Stimulated activated CD4-positive, alpha-beta T cell treated with anti-CD3 and anti-CD28 coated beads, Interleukin-4, amount 100 ng/mL, for 48 hours (primary cell): Measurements from ENCODE around the gene RETREG2.
A peak's percentile ranks its signal among the peaks of the same experiment; 100 is the strongest.

ENCODE experiments used
- DNase-seq, 2 donors: peaks; one replicate each; pipeline ENCODE4 v3.0.0-alpha.2; 2020; ENCODE audit warnings: low read depth in 2 of 2

The RETREG2 gene

GRCh38 chr2:219169930-219170654, 8.0 kb upstream of the RETREG2 start, which contains the start of gene SLC23A3:
TSS of gene SLC23A3 (minus strand) at chr2:219170029. CDS start at chr2:219169984, 45 bp downstream.
- DNase-seq: no peak

DNA sequence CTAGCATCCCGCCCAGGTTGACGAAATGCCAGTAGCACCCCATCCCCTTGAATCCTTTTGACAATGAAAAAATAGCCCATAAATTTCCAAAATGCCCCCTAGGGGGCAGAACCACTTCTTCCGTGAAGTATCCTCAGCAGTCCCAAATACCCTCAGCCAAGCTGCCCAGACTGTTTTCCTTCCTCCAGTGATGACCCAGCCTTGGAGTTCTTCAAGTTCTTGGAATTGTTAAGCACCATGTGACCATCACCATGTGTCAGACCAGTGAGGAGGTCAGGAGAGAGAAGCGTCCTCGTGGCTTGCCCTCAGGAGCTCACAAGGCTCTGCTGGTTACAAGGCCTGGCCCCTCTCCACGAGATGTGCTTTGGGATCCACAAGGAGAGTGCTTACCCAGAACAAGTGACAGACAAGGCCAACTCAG, 6.8 kb upstream of the RETREG2 start:
- no peak for DNase-seq

GRCh38 chr2:219172231-219173154, 5.6 kb upstream of the RETREG2 start:
- DNase-seq: no peak

DNA sequence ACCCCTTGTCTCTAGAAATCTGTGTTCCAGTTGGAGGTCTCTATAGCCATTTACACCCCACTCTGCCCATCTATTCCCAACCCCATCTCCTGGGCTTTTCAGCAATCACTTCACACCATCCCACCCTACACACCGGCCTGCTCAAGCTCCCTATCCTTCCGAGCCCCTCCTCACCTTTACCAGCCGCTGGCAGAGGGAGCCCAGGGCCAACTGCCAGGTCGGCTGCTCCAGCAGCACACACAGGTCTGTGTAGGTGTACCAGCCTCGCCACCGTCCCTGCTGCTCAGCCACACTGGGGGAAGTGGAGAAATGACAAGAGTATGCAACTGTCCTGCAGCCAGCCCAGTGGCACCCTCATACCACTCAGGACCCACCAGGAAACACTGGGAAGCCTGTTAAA, 4.9 kb upstream of the RETREG2 start:
- no peak for DNase-seq

DNA sequence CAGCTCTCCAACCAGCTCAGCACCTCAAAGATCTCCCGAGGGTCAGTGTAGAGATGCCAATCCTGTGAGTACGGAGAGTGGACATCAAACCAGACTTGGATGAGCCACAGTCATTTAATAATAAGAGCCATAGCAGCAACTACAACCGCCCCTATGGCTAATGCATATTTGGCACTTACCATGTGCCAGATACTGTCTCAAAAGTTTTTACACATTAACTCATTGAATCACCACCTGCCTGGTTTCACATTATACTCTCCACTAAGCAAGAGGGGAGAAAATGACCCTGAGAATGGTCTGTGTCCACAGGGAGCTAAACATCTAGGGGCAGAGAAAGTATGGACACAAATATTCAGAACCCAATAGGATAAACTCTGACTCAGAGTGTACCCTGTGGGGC, 3.9 kb upstream of the RETREG2 start:
- no peak for DNase-seq

DNA sequence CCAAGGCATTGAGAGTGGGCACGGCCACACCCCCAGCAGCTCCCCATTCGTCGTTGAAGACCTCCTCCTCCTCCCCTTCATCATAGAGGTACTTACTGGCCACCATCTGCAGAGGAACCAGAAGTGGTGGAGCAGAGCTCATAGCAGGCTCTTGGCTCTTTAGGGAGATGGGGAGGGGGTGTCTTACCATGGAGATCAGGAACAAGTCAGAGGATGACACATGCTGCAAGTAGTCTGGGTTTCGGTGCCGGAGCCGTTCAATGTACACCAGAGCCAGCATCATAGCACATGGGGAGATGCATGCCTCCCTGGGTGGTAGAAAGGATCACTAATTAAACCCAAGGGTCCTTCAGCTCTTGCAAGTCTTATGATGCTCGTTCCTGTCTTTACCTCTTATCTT, 3.3 kb upstream of the RETREG2 start:
- no peak for DNase-seq

GRCh38 chr2:219175486-219175885, 2.6 kb upstream of the RETREG2 start:
- no peak for DNase-seq

DNA sequence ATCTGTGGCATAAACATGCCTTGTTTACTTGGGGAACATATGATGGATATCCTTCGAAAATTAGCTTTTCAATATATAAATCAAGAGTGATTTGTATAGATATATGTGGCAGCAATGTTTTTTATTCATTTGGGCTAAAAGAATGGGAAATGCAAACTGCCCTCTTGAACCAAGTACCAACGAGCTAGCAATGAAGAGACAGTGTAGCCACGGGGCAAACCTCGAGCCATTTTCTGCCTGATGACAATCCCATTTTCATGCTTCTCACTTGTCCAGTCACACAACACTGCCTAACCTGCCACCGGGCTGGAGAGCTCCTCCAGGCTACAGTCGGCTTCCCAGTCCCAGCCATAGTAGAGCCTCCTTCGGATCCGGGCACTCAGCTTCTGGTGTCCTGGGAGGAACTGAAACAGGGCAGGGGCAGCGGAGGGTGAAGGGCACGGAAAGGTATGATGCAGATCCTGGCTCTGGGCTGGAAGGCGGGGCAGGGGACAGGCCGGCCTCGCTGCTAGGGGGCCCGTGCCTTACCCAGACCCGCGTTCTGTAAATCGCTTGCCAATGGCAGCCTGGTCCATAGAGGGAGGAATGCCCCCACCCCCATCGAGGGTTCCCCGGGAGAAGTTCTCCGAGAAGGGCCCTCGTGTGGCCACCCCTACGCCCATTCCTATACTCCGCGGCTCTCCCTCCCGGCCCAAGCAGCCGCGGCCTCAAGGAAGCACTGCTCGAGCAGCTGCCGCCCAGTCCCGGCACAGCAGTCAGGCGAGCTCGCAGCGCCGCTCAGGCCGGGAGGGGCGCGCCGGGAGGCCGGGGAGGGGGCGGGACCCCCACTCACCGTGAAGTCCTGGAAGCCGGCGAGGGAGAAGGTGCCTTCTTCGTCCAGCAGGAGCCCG, 1.9 kb upstream of the RETREG2 start:
- DNase-seq: no peak

DNA sequence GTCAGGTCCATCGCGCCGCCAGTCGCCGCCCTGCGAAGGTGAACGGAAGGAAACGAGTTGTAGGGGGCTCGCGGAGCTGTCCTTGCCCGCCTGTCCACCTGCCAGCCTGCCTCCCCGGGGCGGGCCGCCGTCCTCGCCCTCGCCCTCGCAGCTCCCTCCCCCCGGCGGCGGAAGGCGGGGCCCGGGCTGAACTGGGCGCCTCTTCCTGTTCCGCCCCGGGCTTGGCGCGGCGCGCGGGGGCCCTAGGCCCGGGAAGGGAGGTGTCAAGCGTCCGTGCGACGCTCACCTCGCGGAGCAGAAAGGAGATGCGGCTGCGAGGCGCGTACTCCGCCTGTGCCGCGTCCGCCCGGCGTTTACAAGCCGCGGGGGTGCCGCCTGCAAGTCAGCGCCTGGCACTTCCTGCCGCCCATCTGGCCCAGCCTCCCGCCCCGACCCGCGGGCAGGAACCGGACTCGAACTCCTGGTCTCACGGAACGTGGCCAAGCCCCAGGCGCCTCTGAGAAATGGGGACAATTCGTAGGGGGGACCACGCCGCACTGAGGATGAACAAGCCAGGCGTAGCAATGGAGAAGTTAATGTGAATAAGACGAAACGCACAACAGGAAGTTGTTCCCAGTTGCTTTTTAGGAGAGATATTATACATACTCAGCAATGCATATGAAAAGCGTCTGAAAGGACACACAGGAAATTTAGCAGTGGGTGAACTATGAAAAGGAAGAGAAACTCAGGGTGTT, 1.1 kb upstream of the RETREG2 start, which contains the start of gene CNPPD1:
Gene CNPPD1 (minus strand): TSS at position 108 of the 734 bp plus-strand sequence. CDS start 97 bp downstream, at position 11.
- DNase-seq: peak; percentile 84 to 85

DNA sequence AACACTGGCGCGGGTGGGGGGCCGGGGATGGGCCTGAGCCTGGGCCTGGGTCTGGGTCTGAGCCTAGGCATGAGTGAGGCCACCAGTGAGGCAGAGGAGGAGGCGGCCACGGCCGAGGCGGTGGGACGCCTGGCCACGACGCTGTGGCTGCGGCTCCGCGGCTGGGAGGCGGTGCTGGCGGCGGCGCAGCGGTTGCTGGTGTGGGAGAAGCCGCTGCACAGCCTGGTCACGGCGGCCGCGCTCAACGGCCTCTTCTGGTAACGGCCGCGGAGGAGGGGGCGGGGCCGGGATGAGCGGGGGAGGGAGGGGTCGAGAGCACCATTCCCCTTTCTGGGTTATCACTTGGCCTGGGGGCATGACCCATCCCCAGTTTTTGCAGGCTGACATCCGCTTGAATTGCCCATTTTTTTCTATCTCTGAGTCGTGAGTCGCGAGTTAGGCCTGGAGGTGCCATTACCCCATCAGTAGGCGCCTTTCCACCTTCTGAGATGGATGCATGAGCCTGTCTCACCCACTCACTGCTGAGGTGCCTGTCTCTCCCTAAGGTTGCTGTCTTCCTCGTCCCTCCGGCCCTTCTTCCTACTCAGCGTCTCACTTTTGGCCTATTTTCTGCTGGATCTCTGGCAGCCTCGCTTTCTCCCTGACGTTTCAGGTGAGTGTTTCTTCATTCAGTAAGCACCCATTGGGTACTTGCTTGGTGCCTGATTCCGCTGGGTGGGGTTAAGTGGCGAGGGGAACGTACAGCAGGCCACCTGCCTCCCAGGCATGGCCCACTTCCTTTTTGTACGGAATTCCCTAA, 501 bp downstream of the RETREG2 start:
- DNase-seq: peak; percentile 18 to 28

DNA sequence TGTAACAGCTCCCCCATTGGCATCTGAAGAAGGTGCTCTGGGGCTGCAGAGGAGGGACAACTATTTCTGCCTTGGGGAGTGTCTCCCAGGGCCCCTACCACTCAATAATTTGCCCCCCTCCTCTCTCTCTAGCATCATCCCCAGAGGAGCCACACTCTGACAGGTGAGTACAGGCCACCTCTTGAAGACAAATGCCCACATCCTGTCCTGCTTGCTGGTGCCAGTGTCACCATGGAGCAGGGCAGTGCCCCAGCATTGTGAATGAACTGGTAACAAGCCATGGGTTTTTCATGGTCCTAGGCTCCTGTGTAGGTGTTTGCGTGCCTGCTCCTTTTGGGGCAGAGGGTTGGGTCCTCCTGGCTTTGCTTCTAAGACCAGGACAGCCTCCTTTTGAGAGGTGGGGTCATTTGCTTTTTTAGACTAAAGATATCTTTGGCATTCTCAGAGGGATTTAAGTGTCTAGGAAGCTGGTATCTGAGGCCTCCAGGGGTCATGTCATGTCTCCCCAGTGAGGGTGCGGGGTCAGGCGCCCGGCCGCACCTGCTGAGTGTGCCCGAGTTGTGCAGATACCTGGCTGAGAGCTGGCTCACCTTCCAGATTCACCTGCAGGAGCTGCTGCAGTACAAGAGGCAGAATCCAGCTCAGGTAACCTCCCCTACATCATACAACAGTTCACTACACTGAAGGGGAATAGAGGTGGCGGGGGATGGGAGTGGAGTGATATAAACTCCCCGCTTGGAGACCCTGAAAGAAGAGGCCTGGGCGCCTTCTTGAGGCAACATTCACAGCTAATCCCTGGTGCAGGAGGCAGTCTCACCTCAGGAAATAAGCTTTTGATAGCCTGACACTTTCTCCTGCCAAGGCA, 1.8 kb downstream of the RETREG2 start:
- DNase-seq: no peak

DNA sequence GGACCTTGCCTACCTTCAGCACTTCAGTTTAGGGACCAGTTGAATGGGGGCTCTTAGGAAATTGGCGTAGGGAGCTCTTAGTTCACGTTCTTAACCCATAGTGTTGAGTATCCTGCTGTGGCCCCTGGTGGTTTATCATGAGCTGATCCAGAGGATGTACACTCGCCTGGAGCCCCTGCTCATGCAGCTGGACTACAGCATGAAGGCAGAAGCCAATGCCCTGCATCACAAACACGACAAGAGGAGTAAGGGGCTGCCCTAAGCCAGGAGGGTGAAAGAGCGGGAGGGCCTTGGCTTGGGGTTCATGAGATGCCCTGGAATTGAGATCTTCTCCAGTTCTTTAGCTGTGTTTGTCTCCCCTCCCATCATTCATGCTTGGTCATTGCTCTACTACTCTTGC, 2.9 kb downstream of the RETREG2 start:
- no peak for DNase-seq

DNA sequence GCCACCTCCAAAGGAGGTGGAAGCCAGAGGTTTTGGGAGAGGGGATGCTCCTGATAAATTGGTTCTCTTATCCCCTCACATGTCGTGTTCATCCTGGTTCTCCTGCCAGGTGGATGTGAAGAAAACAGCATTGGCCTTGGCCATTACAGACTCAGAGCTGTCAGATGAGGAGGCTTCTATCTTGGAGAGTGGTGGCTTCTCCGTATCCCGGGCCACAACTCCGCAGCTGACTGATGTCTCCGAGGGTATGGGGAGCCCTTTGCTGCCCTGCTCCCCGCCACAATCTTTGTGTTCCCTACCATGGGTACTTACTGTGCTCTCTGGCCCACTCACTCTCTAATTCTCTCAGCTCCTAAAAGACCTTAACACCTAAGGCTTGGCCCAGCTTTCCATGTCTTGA, 3.5 kb downstream of the RETREG2 start:
- DNase-seq: no peak

- DNase-seq: no peak
Observed at GRCh38 chr2:219182331-219183150, 4.5 kb downstream of the RETREG2 start.

DNA sequence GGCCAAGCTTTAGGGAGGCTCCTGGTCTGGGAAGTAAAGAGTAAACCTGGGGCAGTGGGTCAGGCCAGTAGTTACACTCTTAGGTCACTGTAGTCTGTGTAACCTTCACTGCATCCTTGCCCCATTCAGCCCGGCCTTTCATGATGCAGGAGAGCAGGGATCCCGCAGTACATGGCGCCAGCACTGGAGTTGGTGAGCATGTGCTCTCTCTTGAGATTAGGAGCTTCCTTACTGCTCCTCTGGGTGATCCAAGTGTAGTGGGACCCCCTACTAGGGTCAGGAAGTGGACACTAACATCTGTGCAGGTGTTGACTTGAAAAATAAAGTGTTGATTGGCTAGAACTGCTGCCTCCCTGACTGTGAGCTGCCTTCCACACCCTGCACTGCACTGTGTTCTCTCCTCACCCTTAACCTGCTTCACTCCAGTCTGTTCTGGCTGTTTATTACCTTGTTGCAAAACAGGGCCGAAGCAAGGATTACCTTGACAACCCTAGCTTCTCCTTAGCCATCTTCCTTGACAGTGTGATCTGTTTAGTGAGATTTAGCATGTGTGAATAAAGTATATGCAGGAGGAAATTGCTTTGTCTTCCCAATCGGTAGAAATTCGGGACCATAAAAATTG, 5.2 kb downstream of the RETREG2 start:
- no peak for DNase-seq

- DNase-seq: no peak
Observed at GRCh38 chr2:219184121-219184520, 6.0 kb downstream of the RETREG2 start.

GRCh38 chr2:219186754-219187456, 8.8 kb downstream of the RETREG2 start:
- DNase-seq: no peak
